ENCODE results near the gene ZNF385B. TPM values are rescaled to one million over a fixed set of nuclear protein-coding genes. Genes with fewer than 3 reads are reported as not detected.

ZNF385B gene
- total and polyA plus RNA-seq, 11 donors, result 0.07 to 12.2 (median 2.3) TPM

DNA sequence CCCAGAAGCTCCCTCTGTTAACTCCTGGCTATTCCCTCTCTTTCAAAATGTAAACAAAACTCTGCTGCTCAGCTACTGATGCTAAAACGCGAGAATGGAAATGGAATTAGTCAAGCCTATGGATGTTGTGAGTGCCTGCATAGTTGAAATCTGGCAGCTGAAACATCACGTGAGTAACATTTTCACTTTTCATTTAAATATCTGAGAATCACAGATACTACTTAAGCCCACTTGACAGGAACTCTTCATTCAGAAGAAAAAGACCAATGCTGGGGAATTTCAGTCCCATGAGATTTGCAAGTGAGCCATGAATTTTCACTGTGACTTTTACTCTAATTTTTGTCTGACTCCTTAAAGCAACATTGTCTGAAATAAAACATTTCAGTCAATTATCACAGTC is 381.5 kb downstream of the ZNF385B start:
- Histone ChIP-seq H3K4me3 (no peak overlapping the region), H3K27ac (no peak overlapping the region), H3K9me3 (no peaks in the 10 kb centered on the region), H3K36me3 (no peaks in the 10 kb centered on the region), H3K4me1 (no peaks in the 10 kb centered on the region), H3K27me3 (no peaks in the 10 kb centered on the region)
- no peak for DNase-seq
- 55 to 70% (median 64%) methylated on average over 3 of the region's 3 CpGs for WGBS, 4 donors
- TF ChIP-seq, protein P1, sequence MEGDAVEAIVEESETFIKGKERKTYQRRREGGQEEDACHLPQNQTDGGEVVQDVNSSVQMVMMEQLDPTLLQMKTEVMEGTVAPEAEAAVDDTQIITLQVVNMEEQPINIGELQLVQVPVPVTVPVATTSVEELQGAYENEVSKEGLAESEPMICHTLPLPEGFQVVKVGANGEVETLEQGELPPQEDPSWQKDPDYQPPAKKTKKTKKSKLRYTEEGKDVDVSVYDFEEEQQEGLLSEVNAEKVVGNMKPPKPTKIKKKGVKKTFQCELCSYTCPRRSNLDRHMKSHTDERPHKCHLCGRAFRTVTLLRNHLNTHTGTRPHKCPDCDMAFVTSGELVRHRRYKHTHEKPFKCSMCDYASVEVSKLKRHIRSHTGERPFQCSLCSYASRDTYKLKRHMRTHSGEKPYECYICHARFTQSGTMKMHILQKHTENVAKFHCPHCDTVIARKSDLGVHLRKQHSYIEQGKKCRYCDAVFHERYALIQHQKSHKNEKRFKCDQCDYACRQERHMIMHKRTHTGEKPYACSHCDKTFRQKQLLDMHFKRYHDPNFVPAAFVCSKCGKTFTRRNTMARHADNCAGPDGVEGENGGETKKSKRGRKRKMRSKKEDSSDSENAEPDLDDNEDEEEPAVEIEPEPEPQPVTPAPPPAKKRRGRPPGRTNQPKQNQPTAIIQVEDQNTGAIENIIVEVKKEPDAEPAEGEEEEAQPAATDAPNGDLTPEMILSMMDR (IDR thresholded peaks at IDR 0.05), result no peak
- TF ChIP-seq POLR2A (IDR thresholded peaks at IDR 0.05), result no peak
- no peak for ATAC-seq
- intact Hi-C loops (cut with DNase I), result no loop called here

DNA sequence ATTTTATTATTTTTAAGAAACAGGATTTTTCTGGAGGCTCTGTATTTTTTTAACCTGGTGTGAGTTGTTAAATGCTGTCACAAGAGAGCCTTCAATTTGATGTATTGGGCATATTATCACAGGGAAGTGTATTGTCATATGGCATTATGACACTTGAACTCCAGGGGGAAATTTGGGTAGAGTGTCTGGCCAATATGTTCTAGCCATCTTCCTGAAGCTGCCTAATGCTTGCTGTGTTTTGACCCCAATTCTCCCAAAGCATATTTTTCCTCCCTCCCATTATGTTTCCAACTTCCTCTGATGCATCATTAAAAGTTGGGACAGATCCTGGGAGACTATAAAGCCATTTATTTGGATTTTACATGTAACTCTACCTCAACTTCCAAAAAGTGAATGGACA is 382.6 kb downstream of the ZNF385B start:
- Histone ChIP-seq H3K9me3 (no peaks in the 10 kb centered on the region), H3K27ac (no peak overlapping the region), H3K4me1 (no peaks in the 10 kb centered on the region), H3K27me3 (no peaks in the 10 kb centered on the region), H3K36me3 (no peaks in the 10 kb centered on the region), H3K4me3 (no peak overlapping the region)
- DNase-seq (no peak), ATAC-seq (no peak)
- TF ChIP-seq POLR2A (IDR thresholded peaks at IDR 0.05), result no peak
- TF ChIP-seq, protein P1 (IDR thresholded peaks at IDR 0.05), result no peak
- intact Hi-C loops (cut with DNase I), result no loop called here

DNA sequence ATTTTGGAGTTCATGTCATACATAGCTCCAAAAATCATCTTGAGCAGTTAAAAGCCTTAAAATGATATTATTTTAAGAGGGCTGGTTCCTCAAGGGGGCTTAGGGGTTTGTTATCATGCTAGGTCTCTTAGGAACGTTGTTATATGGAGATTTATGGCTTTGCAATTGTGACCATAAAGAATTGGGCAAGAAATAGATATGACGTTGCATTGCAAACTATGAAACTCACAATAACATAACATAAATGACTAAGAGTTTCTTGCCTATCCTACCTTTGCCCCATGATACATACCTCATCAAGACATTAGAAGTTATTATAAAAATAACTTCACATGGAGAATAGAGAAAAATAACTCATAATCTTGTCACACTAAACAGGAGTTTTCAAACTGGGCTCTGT is 390.4 kb downstream of the ZNF385B start:
- Histone ChIP-seq H3K36me3 (no peaks in the 10 kb centered on the region), H3K4me1 (peaks cover 0 to 12% (median 0%) of the 10 kb centered on the region in 12 donors), H3K9me3 (no peaks in the 10 kb centered on the region), H3K27me3 (peaks cover 0 to 3% (median 0%) of the 10 kb centered on the region in 9 donors), H3K4me3 (no peak overlapping the region), H3K27ac (no peak overlapping the region)
- DNase-seq (no peak), ATAC-seq (no peak)
- intact Hi-C loops (cut with DNase I), result no loop called here
- 45 to 82% (median 78%) methylated on average over 2 of the region's 2 CpGs for WGBS, 4 donors
- TF ChIP-seq POLR2A (IDR thresholded peaks at IDR 0.05), result no peak
- TF ChIP-seq, protein P1 (IDR thresholded peaks at IDR 0.05), result no peak

DNA sequence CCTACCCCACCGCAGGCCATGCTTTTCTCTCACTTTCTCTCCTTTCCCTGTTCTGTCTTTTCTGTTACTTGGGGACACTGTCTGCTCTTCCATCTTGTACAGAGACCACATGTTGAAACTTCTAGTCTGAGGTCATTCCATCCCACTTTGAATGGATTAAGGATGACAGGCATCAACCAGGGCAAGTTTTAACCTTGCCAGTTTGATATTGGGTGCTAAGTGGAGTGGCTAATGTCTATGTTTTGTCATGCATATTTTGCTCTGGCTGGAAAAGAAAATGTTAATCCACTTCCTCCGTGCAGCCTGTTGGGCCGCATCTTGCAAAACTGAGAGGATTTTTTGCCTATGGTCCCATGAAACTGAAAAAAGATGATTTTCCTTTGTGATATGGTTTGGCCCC is 391.3 kb downstream of the ZNF385B start:
- intact Hi-C loops (cut with DNase I), result no loop called here
- Histone ChIP-seq H3K27ac (no peak overlapping the region), H3K9me3 (no peaks in the 10 kb centered on the region), H3K36me3 (no peaks in the 10 kb centered on the region), H3K27me3 (peaks cover 0 to 3% (median 0%) of the 10 kb centered on the region in 9 donors), H3K4me1 (peaks cover 0 to 12% (median 0%) of the 10 kb centered on the region in 12 donors), H3K4me3 (no peak overlapping the region)
- no peak for TF ChIP-seq POLR2A (IDR thresholded peaks at IDR 0.05)
- TF ChIP-seq, protein P1 (IDR thresholded peaks at IDR 0.05), result no peak
- DNase-seq (no peak), ATAC-seq (no peak)
- WGBS, 4 donors, result 77 to 92% (median 82%) methylated on average over 3 of the region's 3 CpGs

All from heart left ventricle (tissue), 16 donors.